Thoracic aorta (tissue), 2 donors: ENCODE data around the gene NNT. TPM values are rescaled to one million over a fixed set of nuclear protein-coding genes. Genes with fewer than 3 reads are reported as not detected.
A peak's percentile ranks its signal among the peaks of the same experiment; 100 is the strongest.
"Not testable (repeated sequence)": the region's sequence is repeated elsewhere in the genome, so short reads cannot be mapped to it uniquely, and the experiment has no call there.

Experiments used
- ATAC-seq: fragments of 150-250 bp; one replicate; pipeline ENCODE4 v1.8.0; 2017; ENCODE audit warnings: low read depth; ENCODE audit not compliant: insufficient number of reproducible peaks, low FRiP score
- DNase-seq: peaks from one replicate; pipeline ENCODE4 v3.0.0-alpha.2; 2020; ENCODE audit warnings: low spot score
- H3K27ac ChIP-seq, 2 donors: fragments of 200-600 bp; sonication (generic); 1 replicate in 1 of 2; 2 replicates in 1 of 2; pipeline ENCODE4 v1.5.1; 2016; ENCODE audit warnings: mild to moderate bottlenecking in 2 of 2, moderate library complexity in 2 of 2
- H3K27me3 ChIP-seq: fragments of 200-600 bp; sonication (generic); replicated peaks from 2 replicates; pipeline ENCODE4 v1.6.0; 2016; ENCODE audit warnings: mild to moderate bottlenecking; ENCODE audit not compliant: insufficient read depth
- H3K36me3 ChIP-seq: fragments of 200-600 bp; sonication (generic); one replicate; pipeline ENCODE4 v1.5.1; 2016
- H3K4me1 ChIP-seq, 2 donors: fragments of 200-600 bp; sonication (generic); 1 replicate in 1 of 2; 2 replicates in 1 of 2; pipeline versions ENCODE4 v1.5.1 to v1.6.0; 2016; ENCODE audit warnings: low read depth in 2 of 2, mild to moderate bottlenecking in 1 of 2; ENCODE audit not compliant: control insufficient read depth in 1 of 2
- H3K4me3 ChIP-seq: fragments of 200-600 bp; sonication (generic); 2 replicates; pipeline ENCODE4 v1.5.1; 2016; ENCODE audit warnings: mild to moderate bottlenecking
- H3K9me3 ChIP-seq: fragments of 200-600 bp; sonication (generic); 2 replicates; pipeline ENCODE4 v1.5.1; 2016
- CTCF ChIP-seq: fragments of 200-600 bp; sonication (generic); IDR thresholded peaks from one replicate; pipeline ENCODE4 v1.5.1; 2019; ENCODE audit warnings: antibody characterized with exemption
- total RNA-seq, 2 donors: library from RNA; depleted of rRNA; stranded (reverse); fragments of >200 nt; gene quantifications; one replicate each; pipeline versions ENCODE4 v1.1.0 to v1.2.3, GENCODE V29; 2016

Gene NNT
- total RNA-seq, 2 donors from 2014 or later = 27.9 to 28.9 TPM

DNA sequence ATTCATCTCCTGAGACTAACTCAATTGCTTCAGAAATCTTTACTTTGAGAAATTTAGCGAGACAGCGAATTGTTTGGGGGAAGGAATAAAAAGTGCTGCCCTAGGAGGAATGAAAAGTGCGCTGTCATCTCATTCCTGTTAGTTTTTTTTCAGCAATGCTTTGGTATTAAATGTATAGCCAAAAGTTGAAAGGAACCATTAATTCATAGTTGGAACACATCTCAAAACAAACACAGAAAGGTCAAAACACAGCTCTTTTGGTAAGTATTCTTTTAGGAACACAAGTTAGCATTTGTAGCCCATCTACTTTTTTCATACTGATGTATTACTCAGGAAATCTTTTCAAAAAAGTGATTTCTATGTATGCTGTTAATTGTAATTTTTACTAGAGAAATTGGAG lies 109.1 kb downstream of the NNT start:
- DNase-seq (no peak), ATAC-seq (no peak)
- Histone ChIP-seq H3K27me3 (no peaks in the 10 kb centered on the region), H3K9me3 (no peaks in the 10 kb centered on the region), H3K36me3 (no peaks in the 10 kb centered on the region), H3K4me1 (no peaks in the 10 kb centered on the region), H3K4me3 (no peak overlapping the region), H3K27ac (no peak overlapping the region)
- no peak for TF ChIP-seq CTCF

DNA sequence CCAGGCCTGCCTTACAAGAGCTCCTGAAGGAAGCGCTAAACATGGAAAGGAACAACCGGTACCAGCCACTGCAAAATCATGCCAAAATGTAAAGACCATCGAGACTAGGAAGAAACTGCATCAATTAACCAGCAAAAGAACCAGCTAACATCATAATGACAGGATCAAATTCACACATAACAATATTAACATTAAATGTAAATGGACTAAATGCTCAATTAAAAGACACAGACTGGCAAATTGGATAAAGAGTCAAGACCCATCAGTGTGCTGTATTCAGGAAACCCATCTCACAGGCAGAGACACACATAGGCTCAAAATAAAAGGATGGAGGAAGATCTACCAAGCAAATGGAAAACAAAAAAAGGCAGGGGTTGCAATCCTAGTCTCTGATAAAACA lies 116.8 kb downstream of the NNT start:
- not testable (repeated sequence) for H3K4me3 ChIP-seq, DNase-seq, H3K36me3 ChIP-seq, H3K9me3 ChIP-seq, ATAC-seq, H3K27me3 ChIP-seq, H3K4me1 ChIP-seq, H3K27ac ChIP-seq

- no peak overlapping the region for H3K27ac ChIP-seq
- H3K4me1 ChIP-seq = peaks cover 5 to 14% of the 10 kb centered on the region in 2 donors
- TF ChIP-seq CTCF = no peak
- ATAC-seq (no peak), DNase-seq (no peak)
- H3K4me3 ChIP-seq = no peak overlapping the region
- H3K9me3 ChIP-seq = no peaks in the 10 kb centered on the region
- no peaks in the 10 kb centered on the region for H3K36me3 ChIP-seq
- no peaks in the 10 kb centered on the region for H3K27me3 ChIP-seq
Observed at GRCh38 chr5:43728581-43728980, 125.6 kb downstream of the NNT start.

DNA sequence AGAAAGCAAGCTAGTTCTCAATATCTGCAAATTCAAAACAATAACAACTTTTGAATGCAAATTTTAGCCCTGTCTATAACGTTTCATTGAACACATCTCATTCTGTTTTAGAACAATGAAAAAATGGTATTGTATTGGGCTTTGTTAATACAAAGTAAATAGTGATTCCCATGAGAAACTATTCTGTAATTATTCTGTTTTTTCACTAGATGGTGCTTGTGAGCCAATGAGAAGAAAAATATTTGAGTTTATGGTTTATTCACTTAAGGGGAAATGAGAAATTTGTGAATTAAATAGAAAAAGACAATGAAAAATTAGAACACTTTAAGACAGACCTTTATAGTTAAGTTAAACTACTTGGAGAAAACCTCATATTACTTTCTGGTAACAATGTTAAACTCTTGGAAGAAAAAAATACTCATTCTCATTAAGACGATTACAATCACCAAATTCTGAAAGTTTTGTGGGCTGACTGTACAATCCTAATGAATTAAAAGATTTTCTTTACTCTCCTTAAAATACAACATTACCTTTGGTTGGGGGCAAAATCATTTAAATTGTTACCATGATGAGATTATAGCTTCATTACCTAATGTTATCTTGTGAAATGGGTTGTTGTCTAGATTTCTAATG lies 127.0 kb downstream of the NNT start:
- peak; percentile 64 for TF ChIP-seq CTCF
- ATAC-seq (no peak), DNase-seq (no peak)
- peaks cover 5 to 14% of the 10 kb centered on the region in 2 donors for H3K4me1 ChIP-seq
- H3K36me3 ChIP-seq = no peaks in the 10 kb centered on the region
- H3K9me3 ChIP-seq = no peaks in the 10 kb centered on the region
- no peak overlapping the region for H3K4me3 ChIP-seq
- no peaks in the 10 kb centered on the region for H3K27me3 ChIP-seq
- no peak overlapping the region for H3K27ac ChIP-seq

GRCh38 chr5:43730832-43731342 lies 127.9 kb downstream of the NNT start:
- no peak for TF ChIP-seq CTCF
- Histone ChIP-seq H3K27ac (no peak overlapping the region), H3K4me3 (no peak overlapping the region), H3K9me3 (no peaks in the 10 kb centered on the region), H3K36me3 (no peaks in the 10 kb centered on the region), H3K27me3 (no peaks in the 10 kb centered on the region), H3K4me1 (peaks cover 5 to 14% of the 10 kb centered on the region in 2 donors)
- no peak for DNase-seq
- ATAC-seq = no peak

DNA sequence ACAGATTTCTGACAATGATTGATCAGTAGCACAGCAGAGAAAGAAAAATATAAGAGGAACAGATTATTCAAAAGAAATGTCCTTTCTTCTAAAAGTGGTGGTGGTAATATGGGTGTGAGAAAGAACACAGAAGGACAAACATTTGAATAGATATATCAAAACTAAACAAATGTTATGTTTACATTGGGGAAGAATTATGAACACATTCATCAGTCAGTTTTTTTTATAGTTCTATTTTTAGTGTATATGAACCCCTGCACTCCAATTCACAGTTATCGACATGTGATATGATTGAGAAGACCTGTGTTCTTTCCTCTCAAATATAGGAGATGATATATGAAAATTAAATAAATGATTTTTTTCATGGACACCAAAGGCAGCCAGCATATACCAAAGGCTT lies 128.6 kb downstream of the NNT start:
- Histone ChIP-seq H3K27ac (no peak overlapping the region), H3K36me3 (no peaks in the 10 kb centered on the region), H3K9me3 (no peaks in the 10 kb centered on the region), H3K27me3 (no peaks in the 10 kb centered on the region), H3K4me3 (no peak overlapping the region), H3K4me1 (peaks cover 5 to 9% of the 10 kb centered on the region in 2 donors)
- no peak for ATAC-seq
- no peak for TF ChIP-seq CTCF
- DNase-seq = no peak

DNA sequence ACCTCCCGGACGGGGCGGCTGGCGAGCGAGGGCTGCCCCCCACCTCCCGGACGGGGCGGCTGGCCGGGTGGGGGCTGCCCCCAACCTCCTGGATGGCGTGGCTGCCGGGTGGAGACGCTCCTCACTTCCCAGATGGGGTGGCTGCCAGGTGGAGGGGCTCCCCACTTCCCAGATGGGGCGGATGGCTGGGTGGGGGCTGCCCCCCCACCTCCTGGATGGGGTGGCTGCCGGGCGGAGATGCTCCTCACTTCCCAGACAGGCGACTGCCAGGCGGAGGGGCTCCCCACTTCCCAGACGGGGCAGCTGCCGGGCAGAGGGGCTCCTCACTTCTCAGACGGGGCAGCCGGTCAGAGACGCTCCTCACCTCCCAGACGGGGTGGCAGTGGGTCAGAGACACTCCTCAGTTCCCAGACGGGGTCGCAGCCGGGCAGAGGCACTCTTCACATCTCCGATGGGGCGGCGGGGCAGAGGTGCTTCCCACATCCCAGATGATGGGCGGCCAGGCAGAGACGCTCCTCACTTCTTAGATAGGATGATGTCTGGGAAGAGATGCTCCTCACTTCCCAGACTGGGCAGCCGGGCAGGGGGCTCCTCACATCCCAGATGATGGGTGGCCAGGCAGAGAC lies 143.1 kb downstream of the NNT start:
- not testable (repeated sequence) for H3K27me3 ChIP-seq, H3K36me3 ChIP-seq, H3K4me1 ChIP-seq, DNase-seq, H3K27ac ChIP-seq, H3K9me3 ChIP-seq, ATAC-seq, H3K4me3 ChIP-seq
